ENCODE results near the gene CX3CR1. TPM values are rescaled to one million over a fixed set of nuclear protein-coding genes. Genes with fewer than 3 reads are reported as not detected.

The CX3CR1 gene, protein sequence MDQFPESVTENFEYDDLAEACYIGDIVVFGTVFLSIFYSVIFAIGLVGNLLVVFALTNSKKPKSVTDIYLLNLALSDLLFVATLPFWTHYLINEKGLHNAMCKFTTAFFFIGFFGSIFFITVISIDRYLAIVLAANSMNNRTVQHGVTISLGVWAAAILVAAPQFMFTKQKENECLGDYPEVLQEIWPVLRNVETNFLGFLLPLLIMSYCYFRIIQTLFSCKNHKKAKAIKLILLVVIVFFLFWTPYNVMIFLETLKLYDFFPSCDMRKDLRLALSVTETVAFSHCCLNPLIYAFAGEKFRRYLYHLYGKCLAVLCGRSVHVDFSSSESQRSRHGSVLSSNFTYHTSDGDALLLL
- total RNA-seq: 1 to 10 TPM in 4 of 7 donors, under 1 TPM in 3; 0.12 to 5.5 (median 1.3) TPM
- 1 to 10 TPM in 1 of 2 donors, under 1 TPM in 1; 0.29 to 8.4 TPM for polyA plus RNA-seq
- long read RNA-seq, donor 1: 0 reads
- long read RNA-seq, donor 2, partial matches to known transcripts: 0 of 1 reads
- long read RNA-seq, donor 2, other reads (novel, unspliced or antisense): 0 of 1 reads
- long read RNA-seq, donor 3, partial matches to known transcripts: 0 of 1 reads
- long read RNA-seq, donor 3, other reads (novel, unspliced or antisense): 1 of 1 reads

DNA sequence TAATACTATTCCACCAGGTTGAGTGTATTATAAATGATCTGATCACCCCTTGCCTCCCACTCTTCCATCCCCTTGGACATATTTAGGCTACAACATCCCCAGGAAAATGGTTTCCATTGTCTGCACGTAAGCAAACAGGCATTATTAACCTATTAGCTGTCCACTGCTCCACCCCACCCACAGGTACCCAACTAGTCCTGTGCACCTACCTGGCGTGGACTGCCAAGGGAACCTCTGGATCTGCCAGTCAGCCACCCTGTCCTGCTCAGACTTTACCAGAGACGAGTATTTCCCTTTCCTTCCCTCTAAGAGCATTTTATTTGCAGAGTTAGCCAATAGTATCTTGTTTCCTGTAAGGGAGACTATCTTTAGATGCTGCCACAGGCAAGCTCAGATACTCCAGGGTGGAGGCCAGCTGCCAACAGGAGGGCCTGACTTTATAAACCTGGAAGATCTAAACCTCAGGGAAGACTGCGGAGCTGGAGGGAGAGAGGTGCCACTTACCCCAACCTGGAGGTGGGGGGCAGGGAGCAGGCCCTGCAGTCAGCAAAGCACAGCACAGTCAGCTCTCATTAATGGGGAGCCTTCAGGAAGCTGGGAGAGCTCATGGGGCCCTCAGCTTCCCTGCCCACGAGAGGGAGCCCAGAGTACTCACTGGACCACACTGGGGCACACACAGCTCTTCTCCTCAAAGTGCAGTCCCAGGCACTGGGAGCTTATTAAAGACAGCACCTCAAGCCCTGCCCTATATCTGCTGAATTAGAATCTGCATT is at the start of gene CX3CR1:
CX3CR1 (minus strand) TSS at position 292 of the 773 bp plus-strand sequence. CDS start 13,527 bp downstream, outside the sequence.
- Histone ChIP-seq H3K9me3 (no peaks in the 10 kb centered on the region), H3K4me3 (no peak within 1 kb of the TSS), H3K27me3 (no peaks in the 10 kb centered on the region), H3K27ac (no peak within 1 kb of the TSS), H3K36me3 (no peaks in the 10 kb centered on the region), H3K4me1 (ENCODE audit: insufficient read depth) (no peaks in the 10 kb centered on the region)
- WGBS, 3 donors: 62 to 73% (median 64%) methylated on average over 5 of the region's 5 CpGs
- intact Hi-C loops (cut with DNase I): loop anchor here in 2 of 4 donors (5.0 kb wide), 2 partner anchors 73 to 88 kb away; partner anchors contain the start of gene XIRP1 (in 2 of the 2)
- no peak for DNase-seq
- TF ChIP-seq, protein P1, sequence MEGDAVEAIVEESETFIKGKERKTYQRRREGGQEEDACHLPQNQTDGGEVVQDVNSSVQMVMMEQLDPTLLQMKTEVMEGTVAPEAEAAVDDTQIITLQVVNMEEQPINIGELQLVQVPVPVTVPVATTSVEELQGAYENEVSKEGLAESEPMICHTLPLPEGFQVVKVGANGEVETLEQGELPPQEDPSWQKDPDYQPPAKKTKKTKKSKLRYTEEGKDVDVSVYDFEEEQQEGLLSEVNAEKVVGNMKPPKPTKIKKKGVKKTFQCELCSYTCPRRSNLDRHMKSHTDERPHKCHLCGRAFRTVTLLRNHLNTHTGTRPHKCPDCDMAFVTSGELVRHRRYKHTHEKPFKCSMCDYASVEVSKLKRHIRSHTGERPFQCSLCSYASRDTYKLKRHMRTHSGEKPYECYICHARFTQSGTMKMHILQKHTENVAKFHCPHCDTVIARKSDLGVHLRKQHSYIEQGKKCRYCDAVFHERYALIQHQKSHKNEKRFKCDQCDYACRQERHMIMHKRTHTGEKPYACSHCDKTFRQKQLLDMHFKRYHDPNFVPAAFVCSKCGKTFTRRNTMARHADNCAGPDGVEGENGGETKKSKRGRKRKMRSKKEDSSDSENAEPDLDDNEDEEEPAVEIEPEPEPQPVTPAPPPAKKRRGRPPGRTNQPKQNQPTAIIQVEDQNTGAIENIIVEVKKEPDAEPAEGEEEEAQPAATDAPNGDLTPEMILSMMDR (IDR thresholded peaks at IDR 0.05): no peak
- TF ChIP-seq EP300 (IDR thresholded peaks at IDR 0.05) (no peak), POLR2A (IDR thresholded peaks at IDR 0.05) (no peak)

DNA sequence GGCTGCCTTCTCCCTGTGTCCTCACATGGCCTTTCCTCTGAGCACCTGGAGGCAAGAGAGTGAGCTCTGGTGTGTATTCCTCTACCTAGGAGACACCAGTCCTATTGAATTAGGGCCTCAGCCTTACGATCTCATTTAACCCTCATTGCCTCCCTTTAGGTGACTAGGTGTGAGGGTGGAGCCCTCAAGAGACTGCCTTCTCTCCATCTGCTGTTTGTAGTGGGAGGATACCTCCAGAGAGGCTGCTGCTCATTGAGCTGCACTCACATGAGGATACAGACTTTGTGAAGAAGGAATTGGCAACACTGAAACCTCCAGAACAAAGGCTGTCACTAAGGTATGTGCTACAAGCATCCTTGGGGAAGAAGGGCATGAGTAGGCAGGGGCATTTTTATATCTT is 49.7 kb upstream of the CX3CR1 start, which contains the start of gene CCR8:
CCR8 (plus strand) TSS at position 217 of the 400 bp plus-strand sequence. CDS start 2,623 bp downstream, outside the sequence.
- Histone ChIP-seq H3K36me3 (no peaks in the 10 kb centered on the region), H3K9me3 (no peaks in the 10 kb centered on the region), H3K4me1 (ENCODE audit: insufficient read depth) (no peaks in the 10 kb centered on the region), H3K27ac (no peak within 1 kb of the TSS), H3K27me3 (no peaks in the 10 kb centered on the region), H3K4me3 (no peak within 1 kb of the TSS)
- TF ChIP-seq POLR2A (IDR thresholded peaks at IDR 0.05) (no peak), EP300 (IDR thresholded peaks at IDR 0.05) (no peak)
- TF ChIP-seq, protein P1 (IDR thresholded peaks at IDR 0.05): no peak
- WGBS, 3 donors: 60 to 76% (median 68%) methylated on average over 1 of the region's 1 CpG
- no peak for DNase-seq
- intact Hi-C loops (cut with DNase I): no loop called here

DNA sequence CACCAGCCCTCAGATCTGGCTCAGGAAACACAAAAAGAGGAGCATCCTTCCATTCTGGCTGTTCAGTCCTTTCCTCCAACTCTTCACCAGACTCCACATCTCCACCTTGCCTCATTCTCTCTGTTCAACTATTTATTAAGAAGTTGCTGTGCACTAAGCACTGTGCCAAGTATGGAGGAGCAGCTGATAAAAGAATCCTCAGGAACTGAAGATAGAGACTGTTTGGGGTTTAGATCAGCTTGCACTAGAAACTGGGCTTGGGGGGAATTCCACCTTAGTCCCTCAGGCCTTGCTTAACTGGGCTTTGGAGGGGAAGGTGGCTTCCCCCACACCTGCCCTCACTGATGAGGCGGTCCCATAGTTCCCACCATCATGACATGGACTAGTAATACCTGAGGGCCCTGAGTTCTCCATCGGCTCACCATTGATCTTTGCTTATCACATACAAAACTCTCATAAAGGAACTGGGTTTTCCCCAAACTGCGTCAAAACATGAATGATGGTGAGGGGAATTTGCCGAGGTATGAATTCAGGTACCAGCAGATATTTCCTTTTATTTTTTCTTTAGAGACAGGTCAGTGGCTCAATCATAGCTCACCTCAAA is 48.0 kb upstream of the CX3CR1 start:
- 95 to 97% (median 97%) methylated on average over 4 of the region's 4 CpGs for WGBS, 3 donors
- no peak overlapping the region for H3K4me3 ChIP-seq
- no peaks in the 10 kb centered on the region for H3K27me3 ChIP-seq
- intact Hi-C loops (cut with DNase I): no loop called here
- no peaks in the 10 kb centered on the region for H3K36me3 ChIP-seq
- H3K27ac ChIP-seq: no peak overlapping the region
- no peaks in the 10 kb centered on the region for H3K4me1 ChIP-seq (ENCODE audit: insufficient read depth)
- TF ChIP-seq, protein P1 (IDR thresholded peaks at IDR 0.05): no peak
- TF ChIP-seq EP300 (IDR thresholded peaks at IDR 0.05) (no peak), POLR2A (IDR thresholded peaks at IDR 0.05) (no peak)
- no peaks in the 10 kb centered on the region for H3K9me3 ChIP-seq
- no peak for DNase-seq

Data from ovary (tissue), 10 donors.